ENCODE results near the gene SLC20A1.
"Not testable (repeated sequence)": the region's sequence is repeated elsewhere in the genome, so short reads cannot be mapped to it uniquely, and the experiment has no call there.

The SLC20A1 gene

DNA sequence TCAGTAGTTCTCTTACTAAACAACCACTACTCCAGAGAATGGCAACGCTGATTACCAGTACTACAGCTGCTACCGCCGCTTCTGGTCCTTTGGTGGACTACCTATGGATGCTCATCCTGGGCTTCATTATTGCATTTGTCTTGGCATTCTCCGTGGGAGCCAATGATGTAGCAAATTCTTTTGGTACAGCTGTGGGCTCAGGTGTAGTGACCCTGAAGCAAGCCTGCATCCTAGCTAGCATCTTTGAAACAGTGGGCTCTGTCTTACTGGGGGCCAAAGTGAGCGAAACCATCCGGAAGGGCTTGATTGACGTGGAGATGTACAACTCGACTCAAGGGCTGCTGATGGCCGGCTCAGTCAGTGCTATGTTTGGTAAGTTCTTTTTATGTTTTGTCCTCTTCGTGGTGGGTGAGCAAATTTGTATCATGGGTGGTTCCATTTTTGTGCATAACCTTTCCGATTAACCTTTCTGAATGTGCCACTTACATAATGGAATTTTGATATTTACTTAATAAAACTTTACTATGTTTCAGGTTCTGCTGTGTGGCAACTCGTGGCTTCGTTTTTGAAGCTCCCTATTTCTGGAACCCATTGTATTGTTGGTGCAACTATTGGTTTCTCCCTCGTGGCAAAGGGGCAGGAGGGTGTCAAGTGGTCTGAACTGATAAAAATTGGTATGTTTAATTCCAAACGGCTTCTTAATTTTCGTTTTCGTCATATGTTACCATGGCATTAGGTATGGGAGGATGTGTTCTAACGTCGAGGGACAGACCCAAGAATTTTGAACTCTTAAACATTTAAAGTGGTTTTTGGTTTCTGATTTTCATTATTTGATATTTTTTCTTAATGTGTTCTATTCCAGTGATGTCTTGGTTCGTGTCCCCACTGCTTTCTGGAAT is 1.3 kb downstream of the SLC20A1 start:
- no peak for DNase-seq

DNA sequence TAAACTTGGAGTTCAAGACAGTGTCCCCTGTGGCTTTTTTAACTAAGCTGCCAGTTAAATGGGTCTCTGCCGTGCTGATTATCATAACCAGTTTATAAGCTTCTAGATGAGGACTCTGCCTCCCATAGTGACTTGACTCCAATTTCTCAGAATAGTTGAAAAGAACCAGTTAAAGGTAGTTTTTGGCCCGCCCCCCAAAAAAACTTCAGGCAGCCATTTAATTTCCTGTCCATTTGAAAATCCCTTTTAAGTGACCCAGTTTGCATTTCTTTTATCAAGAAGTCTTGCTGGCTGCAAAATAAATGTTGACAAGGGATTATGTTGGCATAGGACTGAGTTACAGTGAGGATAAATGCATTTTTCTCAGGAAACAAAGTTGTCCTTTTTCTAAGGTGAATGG is 2.3 kb downstream of the SLC20A1 start:
- no peak for DNase-seq

DNA sequence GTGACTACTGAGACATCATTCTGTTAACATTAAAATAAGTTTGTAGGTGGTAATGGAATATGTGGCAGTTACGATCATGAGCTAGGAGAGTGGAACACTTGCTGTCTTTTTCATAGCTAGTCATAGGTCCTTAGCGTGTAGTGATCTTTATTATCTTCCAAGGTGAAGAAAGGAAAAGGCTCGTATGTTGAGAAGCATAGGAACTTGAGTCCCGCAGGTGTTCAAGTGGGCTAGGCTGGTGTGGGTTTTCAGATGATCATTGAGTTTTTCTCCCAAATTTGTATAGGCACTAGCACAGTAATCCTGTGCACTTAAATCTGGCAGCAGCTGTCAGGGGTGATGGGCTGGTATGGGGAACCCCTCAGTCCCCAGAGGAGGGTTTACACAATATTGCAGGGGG is 10.9 kb downstream of the SLC20A1 start:
- DNase-seq = no peak

DNA sequence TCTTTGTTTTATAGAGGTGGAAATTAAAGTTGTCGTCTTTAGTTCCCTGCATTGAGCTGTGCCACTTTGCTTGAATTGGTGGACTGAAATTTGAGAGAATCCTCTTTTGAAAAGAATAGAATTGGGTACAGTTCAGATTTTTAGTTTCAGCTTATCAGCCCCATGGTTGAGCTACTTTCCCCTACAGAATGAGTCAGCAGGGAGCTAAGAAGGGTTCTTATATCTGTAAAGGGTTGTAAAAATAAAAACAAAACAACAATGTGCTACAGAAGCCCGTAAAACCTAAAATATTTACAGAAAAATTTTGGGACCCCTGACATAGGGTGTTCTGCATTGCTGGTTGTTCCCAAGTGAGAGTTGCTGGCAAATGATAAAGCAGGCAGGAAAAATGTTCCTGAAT is 12.6 kb downstream of the SLC20A1 start:
- DNase-seq = no peak

DNA sequence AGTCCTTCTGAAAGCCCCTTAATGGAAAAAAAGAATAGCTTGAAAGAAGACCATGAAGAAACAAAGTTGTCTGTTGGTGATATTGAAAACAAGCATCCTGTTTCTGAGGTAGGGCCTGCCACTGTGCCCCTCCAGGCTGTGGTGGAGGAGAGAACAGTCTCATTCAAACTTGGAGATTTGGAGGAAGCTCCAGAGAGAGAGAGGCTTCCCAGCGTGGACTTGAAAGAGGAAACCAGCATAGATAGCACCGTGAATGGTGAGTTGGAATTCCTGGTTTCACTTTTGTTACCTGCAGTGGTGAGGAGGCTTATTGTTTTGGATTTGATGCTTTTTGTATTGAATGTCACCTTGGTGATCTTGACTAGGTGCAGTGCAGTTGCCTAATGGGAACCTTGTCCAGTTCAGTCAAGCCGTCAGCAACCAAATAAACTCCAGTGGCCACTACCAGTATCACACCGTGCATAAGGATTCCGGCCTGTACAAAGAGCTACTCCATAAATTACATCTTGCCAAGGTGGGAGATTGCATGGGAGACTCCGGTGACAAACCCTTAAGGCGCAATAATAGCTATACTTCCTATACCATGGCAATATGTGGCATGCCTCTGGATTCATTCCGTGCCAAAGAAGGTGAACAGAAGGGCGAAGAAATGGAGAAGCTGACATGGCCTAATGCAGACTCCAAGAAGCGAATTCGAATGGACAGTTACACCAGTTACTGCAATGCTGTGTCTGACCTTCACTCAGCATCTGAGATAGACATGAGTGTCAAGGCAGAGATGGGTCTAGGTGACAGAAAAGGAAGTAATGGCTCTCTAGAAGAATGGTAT is 13.3 kb downstream of the SLC20A1 start:
- DNase-seq = no peak

DNA sequence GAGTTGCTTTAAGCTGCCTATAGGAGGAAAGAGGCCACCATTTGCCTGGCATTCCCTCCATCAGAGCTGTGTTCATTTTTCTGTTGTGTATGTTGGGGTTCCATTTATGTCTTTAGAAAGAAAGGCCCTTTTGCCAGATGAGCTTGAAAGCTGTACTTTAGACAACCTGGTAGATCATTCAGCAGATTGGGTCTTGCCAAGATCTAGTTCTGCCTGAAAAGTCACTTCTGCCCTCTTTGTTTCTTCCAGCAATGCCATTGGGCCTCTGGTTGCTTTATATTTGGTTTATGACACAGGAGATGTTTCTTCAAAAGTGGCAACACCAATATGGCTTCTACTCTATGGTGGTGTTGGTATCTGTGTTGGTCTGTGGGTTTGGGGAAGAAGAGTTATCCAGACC is 14.4 kb downstream of the SLC20A1 start:
- no peak for DNase-seq

DNA sequence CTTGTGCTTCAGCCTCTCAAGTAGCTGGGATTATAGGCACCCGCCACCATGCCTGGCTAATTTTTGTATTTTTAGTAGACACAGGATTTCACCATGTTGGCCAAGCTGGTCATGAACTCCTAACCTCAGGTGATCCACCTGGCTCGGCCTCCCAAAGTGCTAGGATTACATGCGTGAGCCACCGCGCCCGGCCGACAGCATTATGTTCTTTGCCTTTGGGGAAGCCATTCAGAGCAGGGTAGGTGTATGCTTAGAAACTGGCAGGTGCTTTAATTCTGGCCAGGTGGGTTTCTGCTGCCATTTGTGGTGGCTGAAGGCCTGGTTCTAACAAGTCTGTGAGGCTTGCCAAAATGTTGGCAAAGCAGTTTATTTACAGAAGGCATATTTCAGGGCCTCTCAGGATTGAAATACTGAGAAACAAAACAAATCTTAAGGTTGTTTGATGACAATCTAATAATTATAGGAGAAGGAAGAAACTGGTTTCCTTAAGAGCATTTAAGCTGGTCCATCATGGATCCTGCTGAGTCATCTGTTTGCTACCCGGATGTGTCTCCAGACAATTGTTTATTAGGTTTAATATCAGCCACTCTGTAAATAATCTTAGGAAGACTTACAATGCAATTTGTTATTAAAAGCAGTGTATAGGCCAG is 16.0 kb downstream of the SLC20A1 start:
- no peak for DNase-seq

DNA sequence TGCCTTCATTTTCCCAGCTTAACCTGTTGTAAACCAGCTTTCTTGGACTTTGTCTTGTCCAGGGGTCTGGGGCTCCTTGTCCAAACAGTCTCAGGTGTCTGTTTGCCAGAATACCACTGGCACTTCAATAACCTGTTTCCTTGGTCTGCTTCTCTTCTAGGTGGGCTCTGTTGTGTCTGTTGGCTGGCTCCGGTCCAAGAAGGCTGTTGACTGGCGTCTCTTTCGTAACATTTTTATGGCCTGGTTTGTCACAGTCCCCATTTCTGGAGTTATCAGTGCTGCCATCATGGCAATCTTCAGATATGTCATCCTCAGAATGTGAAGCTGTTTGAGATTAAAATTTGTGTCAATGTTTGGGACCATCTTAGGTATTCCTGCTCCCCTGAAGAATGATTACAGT is 17.0 kb downstream of the SLC20A1 start:
- DNase-seq = no peak

DNA sequence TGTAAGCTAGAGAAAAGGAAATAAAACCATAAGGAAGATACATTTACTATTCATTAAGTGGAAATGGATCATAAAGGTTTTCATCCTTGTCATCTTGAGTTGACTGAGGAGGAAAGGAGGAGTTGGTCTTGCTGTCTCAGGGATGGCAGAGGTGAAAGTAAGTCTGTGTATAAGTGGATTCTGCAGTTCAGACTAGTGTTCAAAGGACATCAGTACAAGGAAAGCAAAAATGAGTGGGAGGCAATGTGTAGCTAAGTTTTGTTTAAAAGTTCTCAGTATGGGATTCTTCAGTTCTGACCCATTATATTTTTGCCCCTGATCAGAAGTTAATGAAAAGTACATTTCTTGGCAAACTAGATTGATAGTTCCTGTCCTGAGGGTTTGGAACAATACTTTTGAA is 18.9 kb downstream of the SLC20A1 start:
- DNase-seq = no peak

DNA sequence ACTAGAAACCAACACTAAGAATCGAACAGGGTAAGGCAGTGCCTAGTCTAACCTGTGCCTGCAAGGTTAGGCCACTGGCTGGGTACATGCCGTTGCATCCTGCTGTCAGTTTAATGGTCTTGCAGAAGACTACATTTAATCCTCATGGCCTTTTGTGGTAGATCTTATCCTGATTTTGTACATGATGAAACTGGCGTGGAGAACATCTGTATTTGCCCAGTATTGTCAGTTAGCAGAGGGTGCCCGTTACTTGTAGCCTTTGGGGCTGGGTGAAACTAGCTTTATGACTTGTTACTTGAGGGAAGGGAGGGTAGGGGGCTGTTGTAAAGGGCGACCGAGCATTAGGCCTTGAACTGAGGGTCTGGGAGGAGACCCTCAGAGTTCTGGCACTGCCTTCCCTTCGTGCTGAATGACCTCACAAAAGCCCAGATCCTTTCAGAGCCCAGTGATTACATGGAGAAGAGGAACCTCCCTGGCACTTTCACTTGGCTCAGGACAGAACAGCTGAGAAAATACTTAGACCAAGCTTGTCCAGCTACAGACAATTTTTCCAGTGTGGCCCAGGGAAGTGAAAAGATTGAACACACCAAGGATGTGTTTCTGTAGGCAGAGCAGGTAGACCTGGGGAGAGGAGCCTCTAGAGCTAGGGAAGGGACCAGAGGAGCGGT is 19.5 kb downstream of the SLC20A1 start:
- DNase-seq = no peak

DNA sequence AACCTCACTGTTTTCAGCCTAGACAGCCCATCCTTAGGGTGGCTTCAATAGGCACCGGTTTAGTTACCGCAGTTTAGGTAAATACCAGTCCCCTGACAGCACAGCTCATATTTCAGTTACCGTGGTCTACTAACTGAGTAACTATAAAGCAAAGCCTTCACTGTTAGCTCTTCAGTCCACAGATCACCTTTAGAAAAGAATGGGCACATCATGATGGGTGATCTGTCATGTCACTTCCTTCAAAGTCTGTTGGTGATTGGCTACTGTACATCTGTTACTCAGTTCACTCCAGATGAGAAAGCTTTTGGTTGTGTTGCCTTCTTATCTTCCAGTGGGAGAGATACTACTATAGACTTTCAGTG is 21.0 kb downstream of the SLC20A1 start:
- DNase-seq = no peak

DNA sequence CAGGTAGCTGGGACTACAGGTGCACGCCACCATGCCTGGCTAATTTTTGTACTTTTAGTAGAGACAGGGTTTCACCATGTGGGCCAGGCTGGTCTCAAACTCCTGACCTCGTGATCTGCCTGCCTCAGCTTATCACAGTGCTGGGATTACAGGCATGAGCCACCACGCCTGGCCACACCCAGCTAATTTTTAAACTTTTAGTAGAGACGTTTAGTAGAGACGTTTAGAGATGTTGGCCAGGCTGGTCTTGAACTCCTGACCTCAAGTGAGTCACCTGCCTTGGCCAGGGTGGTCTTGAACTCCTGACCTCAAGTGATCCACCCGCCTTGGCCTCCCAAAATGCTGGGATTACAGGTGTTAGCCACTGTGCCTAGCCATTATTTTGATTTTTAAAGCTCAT is 21.8 kb downstream of the SLC20A1 start:
- not testable (repeated sequence) for DNase-seq

DNA sequence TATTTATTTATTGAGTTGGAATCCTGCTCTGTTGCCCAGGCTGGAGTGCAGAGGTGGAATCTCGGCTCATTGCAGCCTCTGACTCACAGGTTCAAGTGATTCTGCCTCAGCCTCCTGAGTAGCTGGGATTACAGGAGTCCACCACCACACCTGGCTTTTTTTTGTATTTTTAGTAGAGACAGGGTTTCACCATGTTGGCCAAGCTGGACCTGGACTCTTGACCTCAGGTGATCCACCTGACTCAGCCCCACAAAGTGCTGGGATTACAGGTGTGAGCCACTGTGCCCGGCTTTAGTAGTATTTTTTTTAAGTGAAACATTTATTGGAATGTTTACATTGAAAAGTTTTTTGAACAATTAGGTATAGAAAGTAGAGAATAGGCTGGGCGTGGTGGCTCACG is 23.9 kb downstream of the SLC20A1 start:
- no peak for DNase-seq

DNA sequence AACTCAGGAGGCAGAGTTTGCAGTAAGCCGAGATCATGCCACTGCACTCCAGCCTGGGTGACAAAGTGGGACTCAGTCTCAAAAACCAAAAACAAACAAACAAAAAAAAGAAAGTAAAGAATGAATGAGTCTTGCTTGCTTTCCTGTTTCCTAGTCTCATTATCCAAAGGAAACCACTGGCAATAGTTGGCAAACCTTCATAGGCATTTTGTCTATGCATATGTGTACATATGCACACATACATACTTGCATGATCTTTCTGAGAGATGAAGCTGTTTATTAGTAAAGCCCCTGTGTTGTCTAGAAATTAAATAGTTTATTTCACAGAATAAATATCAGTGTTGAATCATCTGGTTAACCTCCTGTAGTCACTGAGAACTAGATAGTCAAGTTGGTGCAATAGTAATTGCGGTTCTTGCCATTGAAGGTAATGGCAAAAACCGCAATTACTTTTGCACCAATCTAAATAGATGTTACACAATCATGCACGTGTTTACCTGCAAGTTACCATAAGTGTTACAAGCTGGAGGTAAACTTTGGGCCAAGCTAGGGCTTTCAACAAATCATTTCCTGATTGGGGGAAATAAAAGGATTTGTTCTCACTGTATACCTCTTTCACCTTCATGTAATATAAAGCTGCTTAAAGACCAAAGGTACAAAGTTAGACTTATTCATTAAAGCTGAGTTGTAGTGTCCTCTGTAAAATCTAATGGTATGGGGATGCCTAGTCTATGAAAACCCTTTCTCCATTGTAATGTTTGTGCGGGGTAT is 24.7 kb downstream of the SLC20A1 start:
- DNase-seq = no peak

DNA sequence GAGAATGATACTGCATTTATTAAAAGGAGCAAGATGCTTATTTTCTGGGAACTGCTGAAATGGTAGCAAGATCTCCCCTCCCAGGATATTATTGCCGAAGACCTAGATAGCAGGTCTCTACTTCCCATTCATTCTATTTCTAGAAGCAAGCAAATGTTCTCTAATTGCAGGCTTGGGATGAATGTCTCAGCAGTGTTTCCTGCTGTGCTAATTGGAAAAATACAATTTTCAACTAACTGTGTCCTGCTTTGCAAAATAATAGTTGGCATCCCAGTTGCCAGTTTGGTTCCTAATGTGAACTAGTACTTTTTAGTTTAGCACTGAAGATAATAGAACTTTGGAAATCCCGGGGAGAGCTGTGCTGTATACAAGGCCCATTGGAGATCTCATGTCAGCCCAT is 26.1 kb downstream of the SLC20A1 start:
- DNase-seq = no peak

DNA sequence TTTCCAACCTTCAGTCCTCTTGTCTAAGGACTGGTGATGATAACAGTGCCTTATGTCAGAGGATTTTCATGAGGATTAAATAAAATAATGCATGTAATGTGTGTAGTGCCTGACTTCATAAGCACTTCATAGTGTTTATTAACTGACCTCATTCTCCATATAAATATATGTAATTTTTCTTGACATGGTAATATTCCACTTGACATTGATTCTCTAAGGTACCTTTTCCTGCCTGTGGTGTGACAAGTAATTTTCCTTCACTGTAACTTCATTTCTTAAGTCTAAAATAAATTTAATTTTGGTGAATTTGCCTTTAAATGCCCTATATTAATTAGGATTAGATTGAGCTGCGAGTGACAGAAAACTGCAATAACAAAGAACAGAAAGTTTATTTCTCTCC is 27.3 kb downstream of the SLC20A1 start:
- DNase-seq = no peak

DNA sequence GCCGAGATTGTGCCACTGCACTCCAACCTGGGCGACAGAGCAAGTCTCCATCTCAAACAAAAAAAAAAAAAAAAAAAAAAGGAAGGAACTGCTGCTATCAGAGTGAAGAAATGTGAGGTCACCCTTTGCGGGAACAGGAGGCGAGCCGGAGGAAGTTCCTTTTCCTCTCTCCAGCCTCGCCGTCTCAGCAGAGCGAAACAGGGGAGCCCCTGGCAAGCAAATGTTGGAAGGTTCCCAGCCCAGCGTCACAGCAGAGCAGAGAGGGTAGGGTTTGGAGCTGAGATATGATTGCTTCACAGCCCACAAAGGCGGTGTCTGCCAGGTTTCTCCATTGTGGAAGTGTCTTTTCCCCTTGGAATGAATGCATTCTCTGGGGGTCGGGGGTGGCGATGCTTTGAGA is 28.5 kb downstream of the SLC20A1 start:
- DNase-seq = no peak

DNA sequence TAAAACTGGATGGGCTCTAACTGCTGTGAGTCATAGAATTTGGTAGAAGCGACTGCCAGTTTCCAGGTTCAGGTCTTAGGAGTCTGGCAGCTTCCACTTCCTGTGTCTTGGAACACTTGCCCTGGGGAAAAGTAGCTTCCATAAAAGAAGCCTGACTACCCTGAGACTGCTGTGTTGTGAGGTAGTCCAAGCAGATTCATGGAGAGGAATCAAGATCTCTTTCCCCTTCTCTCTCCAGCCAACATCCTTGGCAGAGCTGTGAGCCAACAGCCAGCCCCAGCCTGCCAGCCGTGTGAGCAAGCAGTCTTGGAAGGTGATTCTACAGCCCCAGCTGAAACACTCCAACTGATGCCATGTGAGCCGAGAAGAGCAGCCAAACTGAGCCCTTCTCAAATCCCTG is 33.7 kb downstream of the SLC20A1 start:
- no peak for DNase-seq

DNA sequence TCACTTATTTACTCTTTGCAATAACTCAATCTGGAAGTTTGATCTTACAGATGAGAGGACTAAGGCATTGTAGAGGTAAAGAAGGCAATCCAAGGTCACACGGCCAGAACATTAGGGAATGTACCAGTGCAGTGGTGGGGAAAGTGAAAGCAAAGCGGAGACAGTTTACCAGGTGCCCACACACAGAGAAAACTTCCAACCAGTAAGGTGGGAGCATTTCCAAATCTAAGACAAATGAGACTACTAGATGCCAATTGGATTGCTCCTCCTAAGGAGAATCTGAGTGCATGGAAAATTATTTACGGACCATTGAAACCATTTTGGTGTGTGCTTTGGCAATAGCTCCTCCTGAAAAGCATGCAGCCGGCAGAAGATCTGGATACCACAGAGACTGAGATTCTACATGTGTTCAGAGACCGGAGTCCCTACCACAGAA is 34.9 kb downstream of the SLC20A1 start:
- DNase-seq = no peak

DNA sequence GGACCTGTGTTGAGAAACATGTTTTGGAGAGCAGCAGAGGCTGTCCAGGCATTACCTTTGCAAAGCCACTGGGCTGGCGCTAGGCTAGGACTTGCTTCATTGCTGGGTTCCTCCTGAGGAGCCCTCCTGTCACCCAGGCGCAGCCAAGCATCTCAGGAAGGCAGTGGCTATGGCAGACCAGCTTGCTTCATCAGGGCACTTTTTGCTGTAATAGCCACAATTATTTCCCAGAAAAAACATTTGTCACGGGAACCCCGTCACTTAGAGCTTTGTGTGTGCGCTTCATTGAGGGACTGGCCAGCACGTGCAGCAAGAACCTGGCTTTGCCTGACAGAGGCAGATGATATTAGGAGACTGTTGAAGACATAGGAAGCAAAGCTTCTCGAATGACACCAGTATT is 36.4 kb downstream of the SLC20A1 start:
- no peak for DNase-seq

DNA sequence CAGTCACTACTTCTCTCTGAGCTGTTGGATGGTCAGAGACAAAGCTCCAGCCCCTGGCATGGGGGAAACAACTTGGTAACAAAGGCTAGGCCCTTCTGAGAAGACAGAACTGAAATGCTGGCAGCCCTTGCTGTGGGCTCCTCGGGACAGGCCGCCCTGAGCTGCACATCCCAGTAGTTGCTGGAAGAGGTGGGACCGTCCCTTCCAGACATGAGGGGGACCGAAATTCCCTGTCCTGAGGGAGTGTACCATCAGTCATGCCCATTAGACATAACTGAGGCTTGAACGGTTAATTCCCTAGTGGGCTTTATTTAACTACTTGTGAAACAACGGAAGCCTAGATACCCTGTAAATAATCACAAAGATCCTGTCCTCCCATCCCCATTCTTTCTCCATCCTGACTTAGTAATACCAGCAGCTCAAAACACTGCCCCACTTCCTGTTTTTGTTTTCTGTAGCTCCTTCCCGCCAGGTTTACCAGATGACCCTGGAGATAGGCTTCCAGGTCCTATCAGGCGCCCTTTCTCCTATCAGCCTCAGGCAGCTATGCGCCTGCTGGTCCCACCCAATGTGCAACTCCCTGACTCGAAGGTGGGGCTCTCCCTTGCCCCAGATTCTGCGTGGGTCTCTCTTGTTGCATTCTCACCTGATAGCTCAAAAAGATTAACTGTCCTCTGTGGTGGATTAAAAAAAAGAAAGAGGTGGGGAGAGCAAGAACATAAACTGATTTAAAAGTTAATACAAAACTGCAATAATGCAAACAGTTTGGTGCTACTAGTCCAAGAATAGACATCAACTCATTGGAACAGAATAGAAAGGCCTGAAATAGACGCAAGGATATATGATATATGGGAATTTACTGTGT is 38.0 kb downstream of the SLC20A1 start:
- no peak for DNase-seq
